Endothelial cell of umbilical vein (primary cell): ENCODE results near the gene C19orf85.

ENCODE experiments used
- CTCF ChIP-seq, 2 donors: IDR thresholded peaks; 1 replicate in 1 of 2; 2 replicates in 1 of 2; pipeline ENCODE4 v1.5.1; 2011; ENCODE audit warnings: low read length in 2 of 2, mild to moderate bottlenecking in 2 of 2, moderate library complexity in 2 of 2, control low read depth in 1 of 2, inconsistent platforms in 1 of 2, low read depth in 1 of 2; ENCODE audit not compliant: insufficient read depth in 1 of 2; ENCODE audit errors: extremely low read depth in 1 of 2
- GATA2 ChIP-seq: IDR thresholded peaks from 2 replicates; pipeline ENCODE4 v1.7.0; 2011; ENCODE audit warnings: low read depth, mild to moderate bottlenecking, moderate library complexity, mixed read lengths, low read length; ENCODE audit not compliant: insufficient read length, insufficient read depth
- MYC ChIP-seq: IDR thresholded peaks from one replicate; pipeline ENCODE4 v1.6.1; 2011; ENCODE audit warnings: mild to moderate bottlenecking, low read depth, low read length

- TF ChIP-seq CTCF (IDR thresholded peaks at IDR 0.05; ENCODE audit: extremely low read depth in 1 of 2, insufficient read depth in 1 of 2, low read depth in 1 of 2, low read length in 2 of 2) (no peak), GATA2 (no peak), MYC (no peak)
Observed at GRCh38 chr19:55484593-55485438, 20.3 kb upstream of the C19orf85 start, which contains the start of gene NAT14.
